Measurements from ENCODE around the gene OSBP2. TPM values are rescaled to one million over a fixed set of nuclear protein-coding genes. Genes with fewer than 3 reads are reported as not detected.
A peak's percentile ranks its signal among the peaks of the same experiment; 100 is the strongest.

The OSBP2 gene
- total RNA-seq, 6 experiments from 2014 or later = 0.31 to 3.4 (median 0.93) TPM

- H3K4me1 ChIP-seq = no peaks in the 10 kb centered on the region
Measured at GRCh38 chr22:30934053-30934452, 239.4 kb downstream of the OSBP2 start.

DNA sequence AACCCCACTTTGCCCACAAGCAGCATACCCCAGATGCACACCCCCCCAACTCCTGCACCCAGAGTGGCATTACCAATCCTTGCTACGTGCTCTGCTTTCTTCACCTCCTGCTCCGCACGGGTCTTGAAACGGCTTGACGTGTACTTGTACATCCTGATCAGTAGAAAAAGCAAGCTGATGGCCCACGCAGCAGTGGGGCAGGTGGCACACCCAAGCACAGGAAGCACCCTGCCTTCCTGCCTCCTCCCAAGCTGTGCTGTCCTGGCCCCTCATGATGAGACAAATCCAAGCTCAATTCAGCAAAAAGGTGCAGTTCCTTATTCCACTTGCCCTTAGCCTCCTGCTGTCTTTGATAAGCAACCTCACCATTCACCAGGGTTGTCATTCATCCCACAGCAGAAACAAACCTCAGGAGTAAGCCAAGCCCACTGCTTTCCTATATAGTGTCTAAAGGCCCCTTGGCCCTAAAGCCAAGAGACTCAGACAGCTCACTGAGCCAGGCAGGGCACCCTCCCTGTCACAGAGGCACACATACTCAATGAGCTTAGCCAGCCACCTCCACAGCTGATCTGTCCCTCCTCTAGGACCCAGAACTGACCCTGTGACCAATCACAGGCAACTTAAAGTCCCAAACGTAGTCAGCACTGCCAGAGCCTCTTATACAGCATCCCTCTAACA, 246.2 kb downstream of the OSBP2 start:
- H3K36me3 ChIP-seq = peaks cover 20 to 97% (median 59%) of the 10 kb centered on the region in 4 donors
- TF ChIP-seq CTCF (IDR thresholded peaks at IDR 0.05) = no peak
- no peak for TF ChIP-seq POLR2A (IDR thresholded peaks at IDR 0.05)
- no peaks in the 10 kb centered on the region for H3K4me1 ChIP-seq
- H3K9me3 ChIP-seq = no peaks in the 10 kb centered on the region
- 80% methylated on average over 3 of the region's 7 CpGs for WGBS (ENCODE audit: insufficient coverage, low coverage, low lambda C conversion rate, missing lambda C conversion rate)
- H3K4me3 ChIP-seq = no peak overlapping the region
- DNase-seq (no peak), ATAC-seq (no peak)
- intact Hi-C loops (cut with DNase I) = loop anchor here in 1 of 2 donors (10.0 kb wide), 1 partner anchor 294 kb away; no protein-coding TSS in a partner anchor
- H3K27me3 ChIP-seq = no peaks in the 10 kb centered on the region
- no peak overlapping the region for H3K27ac ChIP-seq

More at GRCh38 chr22:30934053-30934452, 239.4 kb downstream of the OSBP2 start:
- DNase-seq = no peak
- H3K9me3 ChIP-seq = no peaks in the 10 kb centered on the region
- ATAC-seq = no peak
- peaks cover 0 to 95% (median 55%) of the 10 kb centered on the region in 4 donors for H3K36me3 ChIP-seq
- no peak overlapping the region for H3K4me3 ChIP-seq
- no peak overlapping the region for H3K27ac ChIP-seq
- TF ChIP-seq POLR2A (IDR thresholded peaks at IDR 0.05) = no peak
- TF ChIP-seq CTCF (IDR thresholded peaks at IDR 0.05) = no peak
- intact Hi-C loops (cut with DNase I) = no loop called here
- WGBS (ENCODE audit: insufficient coverage, low coverage, low lambda C conversion rate, missing lambda C conversion rate) = 87% methylated on average over 7 of the region's 8 CpGs
- no peaks in the 10 kb centered on the region for H3K27me3 ChIP-seq

DNA sequence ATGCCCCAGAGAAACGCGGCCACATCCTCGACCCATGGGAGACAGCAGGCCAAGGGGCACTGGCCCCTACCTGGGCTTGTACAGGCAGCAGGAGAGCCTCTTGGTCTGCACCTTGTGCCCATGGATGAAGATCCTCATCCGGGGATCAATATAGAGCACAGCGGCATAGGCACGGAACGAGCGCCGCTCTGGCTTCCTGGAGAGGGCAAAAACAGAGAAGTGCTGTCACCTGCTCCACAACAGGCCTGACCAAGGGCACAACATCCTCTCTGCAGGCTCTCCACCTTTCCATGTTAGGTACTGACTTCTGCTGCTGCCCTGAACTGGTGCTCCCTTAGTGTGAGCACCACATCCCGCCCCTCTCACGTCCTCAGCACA, 246.7 kb downstream of the OSBP2 start:
- intact Hi-C loops (cut with DNase I) = loop anchor here in 1 of 2 donors (10.0 kb wide), 1 partner anchor 293 kb away; no protein-coding TSS in a partner anchor
- no peak overlapping the region for H3K27ac ChIP-seq
- DNase-seq = no peak
- WGBS (ENCODE audit: insufficient coverage, low coverage, low lambda C conversion rate, missing lambda C conversion rate) = no CpG with 5 or more reads among the region's 11 CpGs
- peaks cover 21 to 97% (median 58%) of the 10 kb centered on the region in 4 donors for H3K36me3 ChIP-seq
- no peak for ATAC-seq
- no peaks in the 10 kb centered on the region for H3K27me3 ChIP-seq
- TF ChIP-seq POLR2A (IDR thresholded peaks at IDR 0.05) (no peak), CTCF (IDR thresholded peaks at IDR 0.05) (no peak)
- H3K4me3 ChIP-seq = no peak overlapping the region
- no peaks in the 10 kb centered on the region for H3K4me1 ChIP-seq
- H3K9me3 ChIP-seq = no peaks in the 10 kb centered on the region

GRCh38 chr22:30943368-30943767, 248.7 kb downstream of the OSBP2 start:
- H3K9me3 ChIP-seq = no peaks in the 10 kb centered on the region
- no peaks in the 10 kb centered on the region for H3K4me1 ChIP-seq
- TF ChIP-seq CTCF (IDR thresholded peaks at IDR 0.05) = no peak
- no peak for TF ChIP-seq POLR2A (IDR thresholded peaks at IDR 0.05)
- H3K36me3 ChIP-seq = peaks cover 21 to 96% (median 47%) of the 10 kb centered on the region in 4 donors
- no peak overlapping the region for H3K27ac ChIP-seq
- intact Hi-C loops (cut with DNase I) = loop anchor here in 1 of 2 donors (10.0 kb wide), 1 partner anchor 291 kb away; no protein-coding TSS in a partner anchor
- WGBS (ENCODE audit: insufficient coverage, low coverage, low lambda C conversion rate, missing lambda C conversion rate) = 57% methylated on average over 2 of the region's 3 CpGs
- DNase-seq (peak in 1 of 3 donors; percentile 27), ATAC-seq (no peak)
- H3K4me3 ChIP-seq = no peak overlapping the region
- no peaks in the 10 kb centered on the region for H3K27me3 ChIP-seq

Data from right lobe of liver (tissue), 6 donors.